NCI-H2107 (cell line): Measurements from ENCODE around the gene C3.
"Not testable (repeated sequence)": the region's sequence is repeated elsewhere in the genome, so short reads cannot be mapped to it uniquely, and the experiment has no call there.

Experiments
- DNase-seq: peaks from one replicate; lab custom pipeline; 2025; lab: John Stamatoyannopoulos, UW

C3 gene

DNA sequence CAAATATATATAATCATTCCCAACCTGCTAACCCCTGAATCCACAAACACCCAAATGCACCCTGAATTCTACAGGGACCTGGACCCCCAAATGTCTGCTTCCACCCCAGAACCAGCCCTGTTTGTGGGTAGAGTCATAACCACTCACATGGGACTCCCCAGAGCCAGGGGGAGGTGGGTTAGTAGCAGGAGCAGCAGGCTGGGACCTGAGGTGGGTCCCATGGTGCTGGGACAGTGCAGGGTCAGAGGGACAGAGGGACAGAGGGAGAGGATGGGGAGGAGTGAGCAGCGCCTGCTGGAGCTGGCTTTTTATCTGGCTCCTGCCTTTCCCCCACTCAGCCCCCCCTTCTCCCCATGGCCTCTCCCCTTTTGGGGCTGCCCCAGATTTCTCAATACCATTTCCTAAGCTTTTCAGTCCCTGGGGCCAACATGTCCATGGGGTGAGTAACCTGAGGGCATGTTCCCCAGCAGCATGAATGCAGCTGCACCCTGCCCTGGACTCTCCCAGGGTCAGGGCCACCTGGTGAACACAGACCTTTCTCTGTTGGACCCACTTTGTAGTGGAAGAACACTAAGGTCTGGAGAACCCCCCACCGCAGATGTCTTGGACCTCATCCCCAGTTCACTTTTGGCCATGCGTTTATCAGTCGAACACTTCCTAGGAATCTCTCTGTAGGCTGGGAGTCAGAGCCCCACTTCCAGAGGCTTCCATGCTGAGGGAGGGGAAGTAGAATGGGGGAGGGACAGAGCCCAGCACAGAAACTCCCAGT, at the start of gene C3:
Gene C3, minus strand, starts transcription at position 282 of the 769 bp plus-strand sequence. Its CDS starts 61 bp downstream, at position 221.
- DNase-seq, result no peak

DNA sequence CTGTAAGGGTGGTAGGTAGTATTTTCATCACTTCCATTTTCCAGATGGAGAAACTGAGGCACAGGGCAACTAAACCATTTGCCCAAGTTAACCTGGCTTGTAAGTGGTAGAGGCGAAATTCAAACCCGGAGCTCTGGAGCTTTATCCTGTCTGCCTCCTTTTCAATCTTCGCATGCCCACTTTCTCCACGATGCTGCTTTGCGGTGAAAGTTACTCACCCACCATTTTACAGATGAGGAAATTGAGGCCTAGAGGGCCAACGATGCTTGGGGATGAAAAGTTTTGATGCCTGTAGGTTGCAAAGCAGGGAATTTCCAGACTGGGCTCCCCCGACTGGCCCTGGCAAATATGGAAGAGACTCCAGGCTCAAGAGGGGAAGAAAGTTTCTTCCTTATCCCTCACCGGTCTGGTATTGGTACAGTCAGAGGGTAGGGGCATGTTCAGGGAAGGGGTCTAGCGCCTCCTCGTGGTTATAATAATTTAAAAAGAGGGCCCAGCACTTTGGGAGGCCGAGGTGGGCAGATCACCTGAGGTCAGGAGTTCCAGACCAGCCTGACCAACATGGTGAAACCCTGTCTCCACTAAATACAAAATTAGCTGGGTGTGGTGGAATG, 48.7 kb upstream of the C3 start:
- no peak for DNase-seq

DNA sequence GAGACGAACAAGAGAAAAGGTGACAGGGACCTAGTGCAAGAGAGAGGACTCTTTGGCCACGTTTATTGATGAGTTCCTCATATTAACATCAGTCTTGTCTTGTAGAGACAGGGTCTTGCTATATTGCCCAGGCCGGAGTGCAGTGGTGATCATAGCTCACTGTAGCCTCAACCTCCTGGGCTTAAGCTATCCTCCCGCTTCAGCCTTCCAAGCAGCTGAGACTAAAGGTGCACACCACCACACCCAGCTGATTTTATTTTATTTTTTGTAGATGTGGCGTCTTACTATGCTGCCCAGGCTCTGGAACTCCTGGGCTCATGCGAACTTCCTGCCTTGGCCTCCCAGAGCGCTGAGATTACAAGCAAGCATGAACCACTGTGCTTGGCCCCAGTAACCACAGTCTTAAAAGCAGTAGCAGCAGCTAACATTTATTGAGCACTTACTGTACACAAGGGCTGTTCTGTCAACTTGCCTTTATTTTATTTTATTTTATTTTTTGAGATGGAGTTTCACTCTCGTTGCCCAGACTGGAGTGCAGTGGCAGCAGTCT, 47.9 kb upstream of the C3 start:
- no peak for DNase-seq

DNA sequence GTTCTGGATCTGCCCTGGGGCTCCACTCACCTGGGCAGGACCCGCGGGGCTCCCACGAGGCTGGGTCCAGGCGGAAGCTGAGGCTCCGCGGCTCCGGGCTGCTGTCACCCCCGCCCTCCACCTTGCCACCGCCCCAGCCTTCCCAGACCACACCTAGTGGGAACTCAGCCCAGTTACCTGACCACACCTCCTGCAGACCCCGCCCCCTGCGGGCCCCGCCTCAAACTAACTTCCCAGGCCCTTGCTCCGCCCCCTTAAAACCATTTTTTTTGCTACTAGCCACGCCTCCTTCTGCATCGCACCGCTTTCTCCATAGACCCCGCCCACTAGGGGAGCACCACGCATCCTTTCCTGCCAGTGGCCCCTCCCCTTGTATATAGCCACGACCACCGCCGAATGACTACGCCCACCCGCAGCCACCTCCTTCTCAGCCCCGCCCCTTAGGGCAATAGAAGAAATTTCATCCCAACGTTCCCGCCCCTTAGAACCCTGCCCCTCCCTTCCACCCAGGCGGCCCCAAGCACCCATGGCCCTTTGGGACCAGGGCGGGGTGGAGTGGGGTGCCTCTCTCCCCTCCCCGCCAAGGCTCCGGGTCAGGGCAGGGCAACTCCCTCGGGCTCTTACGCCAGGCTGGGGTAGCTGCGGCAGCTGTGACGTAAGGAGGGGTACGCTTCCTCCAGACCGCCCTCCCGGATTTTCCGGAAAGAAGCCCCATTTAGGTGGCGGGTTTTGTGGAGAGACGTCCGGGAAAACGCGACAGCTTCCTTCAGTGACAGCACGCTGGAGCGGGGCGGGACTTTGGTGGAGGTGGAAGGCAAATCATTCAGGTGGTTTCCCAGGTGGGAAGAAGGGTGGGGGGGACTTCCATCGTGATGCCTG, 47.1 kb upstream of the C3 start, which contains the start of gene SH2D3A:
Gene SH2D3A, minus strand, starts transcription at position 79 of the 879 bp plus-strand sequence. CDS start 3,687 bp downstream, outside the sequence.
- no peak for DNase-seq

DNA sequence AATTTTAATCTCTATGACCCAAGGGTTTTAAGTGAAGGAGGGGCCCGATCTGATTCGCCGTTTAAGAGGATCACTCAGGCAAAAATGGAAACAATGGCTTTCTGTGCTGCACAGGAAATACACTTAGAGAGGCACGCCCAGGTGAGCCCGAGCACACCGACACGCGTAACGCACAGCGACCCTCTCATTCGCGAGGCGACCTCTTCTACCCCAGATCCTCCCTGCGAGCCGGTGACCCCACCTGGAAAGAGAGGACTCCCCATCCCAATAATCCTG, 46.6 kb upstream of the C3 start:
- no peak for DNase-seq

DNA sequence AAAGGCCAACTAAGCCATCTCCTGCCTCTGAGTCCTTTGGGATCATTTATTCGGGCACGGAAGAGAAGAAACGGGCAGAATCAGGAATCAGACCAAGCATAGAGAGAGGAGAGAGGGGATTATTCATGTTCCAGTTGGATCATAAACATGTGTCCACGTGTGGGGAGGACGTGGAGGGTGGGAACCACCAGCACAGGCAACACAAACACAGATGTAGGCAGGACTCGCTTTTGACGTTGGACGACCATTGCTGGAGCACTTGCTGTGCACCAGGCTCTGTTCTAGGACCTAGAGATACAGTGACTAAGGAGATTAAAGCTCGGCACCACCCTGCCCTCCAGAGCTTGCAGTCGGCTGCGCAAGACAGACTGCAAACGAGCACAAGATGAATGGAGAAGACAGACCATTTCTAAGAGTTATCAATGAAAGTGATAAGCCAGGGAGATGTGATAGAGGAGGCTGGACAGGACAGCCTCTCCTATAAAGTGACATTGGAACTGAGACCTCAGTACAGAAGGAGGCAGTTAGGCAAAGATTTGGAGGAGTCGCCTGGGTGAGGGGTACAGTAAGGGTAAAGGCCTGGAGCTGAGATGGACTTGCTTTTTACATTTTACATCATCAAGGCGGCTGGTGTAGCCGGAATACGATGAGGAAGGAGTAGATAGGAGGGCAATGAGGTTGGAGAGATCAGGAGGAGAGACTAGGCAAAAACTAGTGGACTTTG, 46.1 kb upstream of the C3 start:
- no peak for DNase-seq

DNA sequence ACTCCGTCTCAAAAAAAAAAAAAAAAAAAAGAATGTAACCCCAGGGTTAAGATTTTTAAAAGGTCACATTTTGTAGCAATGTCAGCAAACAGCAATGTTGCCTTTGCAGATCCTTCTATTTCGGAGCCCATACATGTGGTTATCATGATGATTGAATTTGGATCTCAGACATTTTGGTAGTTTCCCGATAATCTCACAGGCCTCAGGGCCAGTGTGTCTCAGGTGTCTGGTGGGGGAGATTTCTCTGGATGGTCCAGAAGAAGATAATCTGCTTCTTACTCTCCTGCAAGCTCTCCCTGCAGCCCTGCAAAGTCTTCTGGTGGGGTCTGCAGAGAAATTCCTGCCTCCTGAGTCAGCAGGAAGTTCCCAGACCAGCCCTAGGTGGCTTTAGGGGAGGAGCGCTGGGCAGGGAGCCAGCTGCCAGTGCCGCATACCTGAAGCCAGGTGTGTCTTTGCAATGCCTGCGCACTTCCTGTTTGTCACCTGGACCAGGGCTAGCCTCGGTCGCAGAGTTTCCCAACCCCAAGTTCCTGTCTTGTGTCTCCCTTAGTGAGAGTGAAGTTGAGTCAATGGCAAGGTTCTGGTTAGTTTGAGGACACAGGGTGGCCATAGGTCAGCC, 45.4 kb upstream of the C3 start:
- no peak for DNase-seq

DNA sequence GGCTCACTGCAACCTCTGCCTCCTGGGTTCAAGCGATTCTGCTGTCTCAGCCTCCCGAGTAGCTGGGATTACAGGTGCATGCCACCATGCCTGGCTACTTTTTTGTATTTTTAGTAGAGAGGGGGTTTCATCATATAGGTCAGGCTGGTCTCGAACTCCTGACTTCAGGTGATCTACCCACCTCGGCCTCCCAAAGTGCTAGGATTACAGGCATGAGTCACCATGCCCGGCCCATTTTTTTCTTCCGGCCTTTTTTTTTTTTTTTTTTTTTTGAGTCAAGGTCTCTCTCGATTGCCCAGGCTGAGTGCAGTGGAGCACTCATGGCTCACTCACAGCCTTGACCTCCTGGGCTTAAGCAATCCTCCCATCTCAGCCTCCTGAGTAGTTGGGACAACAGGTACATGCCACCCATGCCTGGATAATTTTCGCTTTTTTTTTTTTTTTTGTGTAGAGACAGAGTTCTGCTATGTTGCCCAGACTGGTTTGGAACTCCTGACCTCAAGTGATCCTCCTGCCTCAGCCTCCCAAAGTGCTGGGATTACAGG, 41.9 kb upstream of the C3 start:
- DNase-seq, result not testable (repeated sequence)

DNA sequence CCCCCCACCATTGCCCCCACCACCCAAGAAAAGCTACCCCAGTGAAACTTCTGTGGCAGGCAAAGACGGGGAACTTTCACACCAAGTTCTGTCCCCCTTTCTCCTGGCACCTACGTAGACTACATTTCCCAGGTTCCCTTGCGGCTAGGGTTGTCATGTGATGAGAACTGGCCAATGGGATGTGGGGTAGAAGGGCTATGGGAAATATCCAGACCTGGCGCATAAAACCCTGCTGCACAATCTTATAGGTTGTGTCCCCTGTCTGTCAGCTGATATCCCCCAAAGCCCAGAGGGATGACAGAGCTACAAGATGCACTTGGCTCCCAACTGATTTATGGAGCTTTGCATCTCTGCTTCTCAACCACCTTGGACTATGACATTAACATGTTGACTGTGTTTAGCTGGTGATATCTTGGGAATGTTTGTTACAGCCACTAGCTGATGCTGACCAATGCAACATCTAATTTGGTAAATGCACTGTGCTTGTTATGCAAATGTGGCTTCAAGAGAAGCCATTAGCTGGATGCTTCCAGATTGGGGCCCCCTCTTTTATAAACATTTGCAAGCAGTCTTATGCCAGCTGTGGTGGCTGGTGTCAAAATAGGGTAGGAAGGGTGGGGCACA, 40.7 kb upstream of the C3 start:
- DNase-seq, result no peak

DNA sequence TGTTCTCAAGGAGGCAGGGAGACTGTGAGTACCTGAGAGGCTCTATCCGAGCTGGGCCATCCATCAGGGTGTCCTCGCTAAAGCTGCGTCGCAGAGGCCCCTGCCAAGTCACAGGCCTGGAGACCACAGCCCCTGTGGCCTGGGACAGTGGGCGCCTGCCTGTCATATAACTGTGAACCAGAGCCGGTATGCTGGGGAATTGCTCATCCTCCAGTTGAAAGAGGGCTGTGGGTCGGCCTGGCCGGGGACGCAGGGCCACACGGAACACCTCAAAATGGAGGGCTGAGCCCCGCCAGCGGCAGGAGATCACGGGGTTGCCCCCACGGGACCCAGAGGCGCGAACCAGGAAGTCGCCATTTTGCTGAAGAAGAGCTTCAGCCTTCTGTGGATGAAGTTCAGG, 40.2 kb upstream of the C3 start:
- no peak for DNase-seq

DNA sequence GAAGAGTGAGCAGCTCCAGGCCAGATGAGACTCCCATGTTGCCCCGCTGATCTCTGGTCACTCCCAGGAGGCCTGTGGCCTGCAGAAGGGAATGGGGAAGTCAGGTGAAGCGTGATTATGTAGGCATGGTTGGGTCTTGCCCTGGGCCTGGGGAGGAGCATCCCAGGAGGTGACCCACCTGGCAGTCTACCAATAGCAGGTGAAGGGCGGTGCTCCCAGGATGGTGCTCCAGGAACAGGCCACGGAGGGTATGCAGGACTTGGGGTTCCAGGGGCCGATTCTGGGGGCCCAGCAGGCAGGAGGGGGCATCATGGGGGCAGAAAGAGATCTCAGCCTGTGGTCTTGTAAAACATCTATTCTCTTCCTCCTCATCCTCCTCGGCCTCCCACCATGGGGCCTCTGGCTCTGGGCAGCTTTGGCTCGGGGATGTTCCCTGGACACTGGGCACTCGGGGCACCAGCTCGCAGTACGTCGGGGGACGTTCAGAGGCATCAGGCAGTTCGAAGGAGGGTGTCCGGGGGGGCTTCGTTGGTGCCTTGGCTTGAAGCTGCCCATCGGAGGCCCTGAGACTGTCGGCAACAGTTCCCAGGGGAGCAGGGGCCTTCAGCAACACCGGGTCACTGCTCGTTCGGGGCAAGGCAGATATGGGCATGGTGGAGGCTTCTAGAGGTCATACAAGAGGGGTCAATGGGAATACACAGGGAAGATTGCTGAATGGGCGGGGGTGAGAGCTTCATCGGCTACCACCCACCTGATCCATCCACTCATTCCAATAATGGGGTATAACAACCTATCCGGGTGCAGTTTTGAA, 34.4 kb upstream of the C3 start:
- DNase-seq, result no peak

DNA sequence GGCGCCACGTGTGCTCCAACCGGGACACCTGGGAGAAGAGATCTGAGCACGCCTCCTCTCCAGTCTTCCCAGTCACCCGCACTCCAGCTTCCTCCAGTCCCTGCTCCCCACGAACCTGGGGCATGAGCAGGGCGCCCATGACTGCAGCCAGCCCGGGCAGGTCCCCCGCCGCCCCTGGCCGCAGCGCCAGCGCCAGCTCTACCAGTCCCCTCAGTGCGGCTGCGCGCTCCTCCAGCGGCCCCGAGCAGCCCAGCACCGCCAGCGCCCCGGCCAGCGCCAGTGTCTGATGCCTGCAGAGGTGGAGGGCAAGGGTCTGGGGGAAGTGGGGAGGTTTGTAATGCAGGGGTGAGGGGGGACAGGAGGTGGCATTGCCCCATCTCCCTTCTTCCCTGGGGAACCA, 33.7 kb upstream of the C3 start:
- no peak for DNase-seq

DNA sequence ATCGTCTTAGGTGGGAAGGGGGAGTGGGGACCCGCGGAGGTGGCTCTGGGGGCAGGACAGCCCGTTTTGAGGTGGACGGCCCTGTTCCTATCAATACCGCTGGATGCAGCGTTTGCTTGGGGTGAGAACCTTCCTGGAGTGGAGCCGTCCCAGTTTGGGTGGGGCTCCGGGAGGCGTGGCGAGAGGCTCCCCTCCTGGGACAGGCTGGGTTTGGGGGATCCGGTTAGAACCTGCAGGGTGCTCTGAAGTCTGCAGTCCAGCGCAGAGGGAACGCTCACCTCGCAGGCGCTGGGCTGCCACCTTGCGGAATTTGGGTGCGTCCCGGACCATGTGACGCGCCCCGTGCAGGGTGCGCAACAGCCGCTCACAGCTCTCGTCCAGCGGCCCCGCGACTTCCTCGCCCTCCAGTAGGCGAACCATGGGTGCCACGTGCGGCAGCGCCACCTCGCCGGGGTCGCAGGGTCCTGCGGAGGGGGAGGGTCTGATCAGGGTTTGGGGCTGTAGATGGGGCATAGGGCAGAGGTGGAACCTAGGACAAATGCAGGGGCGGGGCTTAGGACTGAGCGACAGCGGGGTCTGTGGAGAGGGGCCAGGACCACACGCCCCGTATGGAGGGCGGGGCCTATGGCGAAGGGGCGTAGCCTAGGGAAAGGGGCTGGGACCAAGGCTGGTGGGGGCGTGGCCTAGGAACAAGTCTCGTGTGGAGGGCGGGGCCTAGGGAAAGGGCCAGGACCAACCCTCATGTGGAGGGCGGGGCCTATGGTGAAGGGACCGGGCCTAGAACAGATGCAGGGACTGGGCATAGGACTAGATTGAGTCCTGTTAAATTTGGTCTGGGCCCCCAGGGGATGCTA, 33.0 kb upstream of the C3 start:
- no peak for DNase-seq

DNA sequence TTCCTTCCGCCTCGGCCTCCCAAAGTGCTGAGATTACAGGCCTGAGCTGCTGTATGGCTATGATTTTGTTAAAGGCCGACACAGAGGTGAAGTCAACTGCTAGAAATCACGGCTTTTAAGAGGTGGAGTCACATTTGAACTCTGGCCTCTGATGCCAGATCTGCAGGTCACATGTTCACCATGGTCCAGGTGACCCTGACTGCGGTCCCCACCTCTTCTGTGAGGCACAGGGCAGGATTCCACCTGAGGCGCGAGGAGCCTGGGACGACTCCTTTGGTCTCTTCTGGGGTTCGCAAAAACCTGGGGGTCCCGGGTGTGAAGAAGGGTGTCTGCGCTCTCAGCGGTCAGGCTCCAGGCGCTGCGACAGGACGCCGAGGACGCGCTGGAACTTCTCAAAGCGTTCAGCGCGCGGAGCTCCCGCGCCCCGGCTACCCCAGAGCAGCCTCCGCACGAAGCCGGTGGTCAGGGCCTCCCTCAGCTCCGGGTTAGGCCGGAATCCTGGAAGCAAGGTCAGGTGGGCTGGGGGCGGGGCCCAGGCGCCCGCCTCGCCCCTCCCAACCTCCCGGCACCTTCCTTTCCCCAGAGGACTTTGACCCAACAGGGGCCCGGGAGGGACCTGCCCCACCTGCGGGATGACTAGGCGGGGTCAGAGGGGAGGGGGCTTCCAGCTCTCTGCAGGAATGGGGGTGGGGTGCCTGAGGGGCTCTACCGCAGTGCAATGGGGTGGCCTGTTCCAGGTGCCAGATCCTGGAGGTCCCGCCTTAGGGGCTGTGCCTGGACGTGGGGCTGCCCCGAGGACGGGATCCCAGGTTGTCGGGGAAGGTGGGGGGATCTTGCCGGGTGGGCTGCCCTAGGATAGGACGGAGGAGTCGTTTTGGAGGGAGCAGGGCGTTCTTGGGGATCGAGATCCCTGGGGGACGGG, 32.1 kb upstream of the C3 start:
- no peak for DNase-seq

DNA sequence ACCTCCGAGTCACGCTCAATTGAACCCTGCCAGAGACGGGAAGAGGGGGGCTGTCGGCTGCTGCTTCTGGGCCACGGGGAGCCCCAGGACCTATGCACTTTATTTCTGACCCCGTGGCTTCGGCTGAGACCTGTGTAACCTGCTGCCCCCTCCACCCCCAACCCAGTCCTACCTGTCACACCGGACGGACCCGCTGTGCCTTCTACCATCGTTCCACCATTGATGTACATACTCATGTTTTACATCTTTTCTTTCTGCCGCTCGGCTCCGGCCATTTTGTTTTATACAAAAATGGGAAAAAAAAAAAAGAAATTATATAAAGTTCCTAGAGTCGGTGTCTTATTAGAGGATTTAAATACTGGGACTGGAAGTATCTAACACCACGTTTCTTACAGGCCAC, 30.7 kb upstream of the C3 start:
- no peak for DNase-seq

DNA sequence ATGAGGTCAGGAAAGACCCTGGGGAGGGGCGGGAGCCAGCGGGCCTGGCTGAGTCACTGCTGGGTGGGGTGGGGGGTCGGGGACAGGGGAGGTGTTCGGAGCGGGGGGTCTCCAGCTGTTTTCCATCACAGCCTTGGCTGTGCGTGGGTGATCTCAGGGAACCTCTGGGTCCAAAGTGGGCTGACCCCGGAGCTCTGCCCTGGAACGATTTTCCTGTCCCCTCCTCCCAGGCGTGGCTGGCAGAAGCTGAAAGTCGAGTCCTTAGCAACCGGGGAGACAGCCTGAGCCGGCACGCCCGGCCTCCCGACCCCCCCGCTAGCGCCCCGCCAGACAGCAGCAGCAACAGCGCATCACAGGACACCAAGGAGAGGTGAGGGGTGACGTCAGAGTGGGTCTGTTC, 29.6 kb upstream of the C3 start:
- no peak for DNase-seq

DNA sequence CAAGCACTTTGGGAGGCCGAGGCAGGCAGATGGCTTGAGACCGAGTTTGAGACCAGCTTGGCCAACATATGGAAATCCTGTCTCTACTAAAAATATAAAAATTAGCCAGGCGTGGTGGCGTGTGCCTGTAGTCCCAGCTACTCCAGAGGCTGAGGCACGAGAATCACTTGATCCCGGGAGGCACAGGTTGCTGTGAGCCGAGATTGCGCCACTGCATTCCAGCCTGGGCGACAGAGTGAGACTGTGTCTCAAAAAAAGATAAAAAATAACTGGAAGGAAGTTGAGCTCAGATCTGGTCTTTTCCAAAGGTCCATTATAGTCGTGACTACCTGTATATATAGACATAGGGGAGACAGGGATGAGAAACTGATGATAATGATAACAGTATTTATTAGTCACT, 28.1 kb upstream of the C3 start:
- DNase-seq, result not testable (repeated sequence)

DNA sequence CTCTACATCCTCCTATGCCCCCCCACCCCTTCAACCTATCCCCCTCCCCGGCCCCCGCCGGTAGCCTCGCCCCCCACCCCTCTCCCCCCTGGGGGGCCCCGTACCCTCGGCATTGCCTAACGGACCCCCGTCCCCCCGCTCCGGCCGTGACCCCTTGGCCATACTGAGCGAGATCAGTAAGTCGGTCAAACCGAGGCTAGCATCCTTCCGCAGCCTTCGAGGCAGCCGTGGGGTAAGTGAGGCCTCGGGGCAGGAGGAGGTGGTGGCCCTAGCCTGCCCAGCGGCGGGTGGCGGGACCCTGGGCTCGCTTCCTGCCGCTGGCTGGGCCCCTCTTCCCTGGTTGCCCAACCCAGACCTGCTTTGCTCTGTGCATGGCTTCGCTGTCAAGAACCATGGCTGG, 25.5 kb upstream of the C3 start:
- DNase-seq, result no peak
